Thyroid gland (tissue), 4 donors: ENCODE data around the gene BRSK2.

Experiments
- POLR2A ChIP-seq, 2 donors: fragments of 450-650 bp; IDR thresholded peaks; one replicate each; pipeline ENCODE4 v1.6.1; 2017; ENCODE audit warnings: antibody characterized with exemption in 2 of 2, mild to moderate bottlenecking in 2 of 2, moderate library complexity in 1 of 2
- TF ChIP-seq, protein P1 (sequence below), 6 experiments: fragments of 200-600 bp in 3 of 6; fragments of 450-650 bp in 3 of 6; sonication (generic) in 3 of 6; IDR thresholded peaks; one replicate each; pipeline ENCODE4 v1.5.1; 2016 to 2019; ENCODE audit warnings: antibody characterized with exemption in 6 of 6, mild to moderate bottlenecking in 2 of 6, inconsistent platforms in 1 of 6, moderate library complexity in 1 of 6

DNA sequence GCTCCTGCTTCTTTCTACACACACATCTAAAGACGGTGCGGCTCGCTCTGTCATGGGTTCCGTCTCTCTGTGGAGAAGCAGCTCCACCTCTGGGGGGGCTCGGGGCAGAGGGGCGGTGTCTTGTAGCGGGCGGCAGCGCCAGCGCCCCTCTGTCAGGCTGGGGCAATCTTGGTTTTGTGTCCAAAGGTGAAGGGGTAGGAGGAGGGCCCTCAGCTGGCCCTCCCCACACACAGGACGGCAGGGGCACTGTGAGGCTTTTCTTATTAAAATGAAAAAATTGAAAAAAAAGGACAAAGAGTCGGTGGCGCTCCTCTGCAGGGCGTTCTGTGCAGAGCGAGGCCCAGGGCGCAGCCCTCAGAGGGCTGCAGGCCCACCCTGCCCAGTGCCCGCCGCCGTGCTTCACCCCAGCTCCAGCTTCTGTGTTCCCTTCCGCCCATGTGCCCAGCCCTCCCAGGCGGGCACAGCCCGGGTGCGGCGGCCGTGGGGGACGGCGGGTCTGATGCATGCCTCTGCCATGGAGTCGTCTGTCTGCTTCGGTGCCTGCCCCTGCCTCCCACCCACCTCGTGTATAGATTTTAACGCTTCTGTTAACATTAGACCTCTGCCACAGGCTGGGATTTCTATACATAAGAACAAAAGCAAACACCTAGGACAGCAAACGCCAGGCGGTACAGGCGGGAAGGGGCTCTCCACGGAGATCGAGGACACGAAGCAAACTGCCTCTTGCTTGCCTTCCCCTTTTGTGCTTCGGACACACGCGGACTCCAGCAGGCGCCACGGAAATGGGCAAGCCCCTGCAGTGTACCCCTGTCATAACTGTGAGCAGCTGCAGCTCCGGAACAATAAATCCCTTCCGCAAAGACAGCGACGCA, 72.3 kb downstream of the BRSK2 start:
- no peak for TF ChIP-seq POLR2A (IDR thresholded peaks at IDR 0.05)
- TF ChIP-seq, protein P1, sequence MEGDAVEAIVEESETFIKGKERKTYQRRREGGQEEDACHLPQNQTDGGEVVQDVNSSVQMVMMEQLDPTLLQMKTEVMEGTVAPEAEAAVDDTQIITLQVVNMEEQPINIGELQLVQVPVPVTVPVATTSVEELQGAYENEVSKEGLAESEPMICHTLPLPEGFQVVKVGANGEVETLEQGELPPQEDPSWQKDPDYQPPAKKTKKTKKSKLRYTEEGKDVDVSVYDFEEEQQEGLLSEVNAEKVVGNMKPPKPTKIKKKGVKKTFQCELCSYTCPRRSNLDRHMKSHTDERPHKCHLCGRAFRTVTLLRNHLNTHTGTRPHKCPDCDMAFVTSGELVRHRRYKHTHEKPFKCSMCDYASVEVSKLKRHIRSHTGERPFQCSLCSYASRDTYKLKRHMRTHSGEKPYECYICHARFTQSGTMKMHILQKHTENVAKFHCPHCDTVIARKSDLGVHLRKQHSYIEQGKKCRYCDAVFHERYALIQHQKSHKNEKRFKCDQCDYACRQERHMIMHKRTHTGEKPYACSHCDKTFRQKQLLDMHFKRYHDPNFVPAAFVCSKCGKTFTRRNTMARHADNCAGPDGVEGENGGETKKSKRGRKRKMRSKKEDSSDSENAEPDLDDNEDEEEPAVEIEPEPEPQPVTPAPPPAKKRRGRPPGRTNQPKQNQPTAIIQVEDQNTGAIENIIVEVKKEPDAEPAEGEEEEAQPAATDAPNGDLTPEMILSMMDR (IDR thresholded peaks at IDR 0.05), result no peak
